HG03103 (cell line): ENCODE measurements around the gene ARRDC2.
"Not testable (repeated sequence)": the region's sequence is repeated elsewhere in the genome, so short reads cannot be mapped to it uniquely, and the experiment has no call there.

Experiments
- ATAC-seq: cut with Tn5 transposase; IDR thresholded peaks from one replicate; pipeline ENCODE4 v1.9.1; 2021; ENCODE audit warnings: low read depth; ENCODE audit not compliant: unreplicated experiment

The ARRDC2 gene

DNA sequence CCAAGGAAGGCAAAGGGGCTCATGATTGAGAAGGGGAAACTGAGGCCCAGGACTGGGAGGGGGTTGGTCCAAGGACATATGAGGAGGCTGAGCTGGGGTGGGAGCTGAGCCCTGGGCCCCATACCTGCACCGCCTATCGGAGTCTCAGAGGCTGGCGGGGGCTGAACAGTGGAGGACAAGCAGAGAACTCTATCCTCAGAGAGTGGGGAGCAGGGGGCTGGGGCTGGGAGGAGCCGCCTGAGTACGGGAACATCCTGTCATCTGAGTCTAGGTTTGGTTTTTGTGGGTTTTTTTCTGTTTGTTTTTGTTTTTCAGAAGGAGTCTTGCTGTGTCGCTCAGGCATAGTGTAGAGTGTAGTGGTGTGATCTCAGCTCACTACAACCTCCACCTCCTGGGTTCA lies 6.2 kb downstream of the ARRDC2 start:
- ATAC-seq: no peak

DNA sequence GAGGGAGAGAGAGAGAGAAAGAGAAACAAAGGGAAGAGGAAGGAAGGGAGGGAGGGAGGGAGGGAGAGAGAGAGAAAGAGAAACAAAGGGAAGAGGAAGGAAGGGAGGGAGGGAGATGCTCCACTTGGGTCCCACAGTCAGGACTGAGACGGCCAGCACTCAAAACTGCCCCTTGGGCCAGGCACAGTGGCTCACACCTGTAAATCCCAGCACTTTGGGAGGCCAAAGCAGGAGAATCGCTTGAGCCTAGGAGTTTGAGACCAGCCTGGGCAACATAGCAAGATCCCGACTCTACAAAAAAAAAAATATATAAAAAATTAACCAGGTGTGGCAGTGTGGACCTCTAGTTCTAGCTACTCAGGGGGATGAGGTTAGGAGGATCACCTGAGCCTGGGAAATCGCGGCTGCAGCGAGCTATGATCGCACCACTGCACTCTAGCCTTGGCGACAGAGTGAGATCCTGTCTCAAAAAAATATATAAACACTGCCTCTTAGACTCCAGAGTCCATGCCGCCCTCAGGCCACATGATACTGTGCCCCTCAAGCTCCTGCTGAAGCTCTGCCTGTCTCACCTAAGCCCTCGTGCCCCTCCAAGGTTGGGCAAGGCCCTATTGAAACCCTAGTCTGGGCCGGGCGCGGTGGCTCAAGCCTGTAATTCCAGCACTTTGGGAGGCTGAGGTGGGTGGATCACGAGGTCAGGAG lies 8.4 kb downstream of the ARRDC2 start:
- ATAC-seq: no peak

- ATAC-seq: no peak
Observed at GRCh38 chr19:18017275-18018083, 9.5 kb downstream of the ARRDC2 start.

DNA sequence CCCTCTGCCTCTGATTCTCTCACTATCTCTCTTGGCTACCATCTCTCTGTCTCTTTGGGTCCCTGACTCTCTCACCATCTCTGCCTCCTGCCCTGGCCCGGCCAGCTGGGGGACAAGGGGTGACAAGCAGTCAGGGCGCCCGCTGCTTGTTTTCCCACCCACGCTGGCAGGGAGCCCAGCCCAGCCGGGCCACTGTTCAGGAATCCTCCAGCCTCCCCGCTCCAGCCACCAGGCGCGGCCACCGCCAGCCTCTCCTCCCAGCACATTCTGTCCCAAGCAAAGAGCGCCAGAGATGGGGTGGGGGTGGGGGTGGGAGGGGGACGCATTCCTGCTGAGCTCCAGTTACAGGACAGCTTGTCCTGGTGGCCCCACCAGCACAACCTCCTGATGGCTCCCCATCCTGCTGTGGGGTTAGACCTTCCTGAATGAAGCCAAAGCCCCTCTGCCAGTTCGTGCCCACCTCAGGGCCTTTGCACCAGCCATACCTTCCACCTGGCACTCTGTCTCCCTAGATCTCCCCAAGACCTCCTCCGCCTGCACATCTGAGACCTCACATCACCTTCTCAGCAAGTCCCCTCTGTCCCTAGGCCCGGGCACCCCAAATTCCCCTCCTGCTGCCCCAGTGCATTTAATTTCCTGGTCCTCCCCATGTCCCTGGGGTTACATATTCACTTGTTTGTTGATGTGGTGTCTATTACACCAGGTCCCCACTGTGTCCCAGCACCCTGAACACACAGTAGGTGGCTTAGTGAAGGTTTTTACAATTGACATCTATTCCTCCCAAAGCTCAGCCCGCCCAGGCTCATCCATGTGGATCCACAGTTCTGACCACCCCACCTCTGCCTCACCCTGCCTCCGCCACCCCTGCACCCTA lies 12.5 kb downstream of the ARRDC2 start:
- ATAC-seq: no peak

GRCh38 chr19:18021121-18021755 lies 13.3 kb downstream of the ARRDC2 start:
- ATAC-seq: no peak

DNA sequence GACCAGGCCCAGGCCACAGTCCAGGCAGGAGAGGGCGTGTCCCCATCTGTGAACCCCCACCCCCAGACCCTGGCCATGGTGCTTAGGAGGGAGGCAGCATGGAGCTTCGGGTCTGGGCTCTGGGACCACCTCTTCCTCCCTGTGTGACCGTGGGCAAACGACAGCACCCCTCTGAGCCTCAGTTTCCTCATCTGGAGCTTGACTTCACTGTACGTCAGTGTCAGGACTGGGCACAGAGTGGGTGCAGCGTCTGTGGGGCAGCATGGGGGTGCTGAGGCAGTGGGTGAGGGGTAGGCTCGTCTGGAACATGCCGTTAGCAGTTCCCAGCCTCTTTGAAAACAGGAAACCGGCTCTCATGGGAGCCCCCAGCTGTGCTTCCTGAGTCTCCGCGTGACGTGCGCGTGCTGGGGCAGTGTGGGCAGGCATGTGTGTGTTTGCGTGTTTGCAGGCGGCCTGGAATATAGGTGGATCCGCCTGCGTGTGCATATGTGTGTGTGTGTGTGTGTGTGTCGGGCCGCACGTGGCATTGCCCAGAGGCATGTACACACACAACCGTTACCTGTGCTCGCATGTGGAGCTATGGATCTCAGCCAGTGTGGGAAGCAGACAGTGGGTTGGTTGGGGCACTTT lies 15.8 kb downstream of the ARRDC2 start:
- no peak for ATAC-seq

DNA sequence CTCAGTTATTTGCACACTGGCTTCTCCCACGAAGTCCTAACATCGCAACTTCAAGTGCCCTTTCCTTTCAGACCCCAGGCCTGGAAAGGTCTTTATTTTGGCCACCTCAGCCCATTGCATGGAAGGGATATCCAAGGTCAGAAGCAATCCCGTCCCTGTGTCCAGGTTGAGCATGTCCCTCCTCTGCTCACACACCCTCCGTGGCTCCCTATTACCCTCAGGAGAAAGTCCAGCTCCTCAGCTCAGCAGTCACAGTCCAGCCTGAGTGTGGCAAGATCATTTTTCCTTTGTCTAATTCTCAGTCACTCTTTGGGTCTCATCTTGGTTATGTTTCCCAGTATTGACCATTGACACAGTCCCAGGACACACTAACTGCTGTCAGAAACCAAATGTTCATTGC lies 19.2 kb downstream of the ARRDC2 start:
- no peak for ATAC-seq

DNA sequence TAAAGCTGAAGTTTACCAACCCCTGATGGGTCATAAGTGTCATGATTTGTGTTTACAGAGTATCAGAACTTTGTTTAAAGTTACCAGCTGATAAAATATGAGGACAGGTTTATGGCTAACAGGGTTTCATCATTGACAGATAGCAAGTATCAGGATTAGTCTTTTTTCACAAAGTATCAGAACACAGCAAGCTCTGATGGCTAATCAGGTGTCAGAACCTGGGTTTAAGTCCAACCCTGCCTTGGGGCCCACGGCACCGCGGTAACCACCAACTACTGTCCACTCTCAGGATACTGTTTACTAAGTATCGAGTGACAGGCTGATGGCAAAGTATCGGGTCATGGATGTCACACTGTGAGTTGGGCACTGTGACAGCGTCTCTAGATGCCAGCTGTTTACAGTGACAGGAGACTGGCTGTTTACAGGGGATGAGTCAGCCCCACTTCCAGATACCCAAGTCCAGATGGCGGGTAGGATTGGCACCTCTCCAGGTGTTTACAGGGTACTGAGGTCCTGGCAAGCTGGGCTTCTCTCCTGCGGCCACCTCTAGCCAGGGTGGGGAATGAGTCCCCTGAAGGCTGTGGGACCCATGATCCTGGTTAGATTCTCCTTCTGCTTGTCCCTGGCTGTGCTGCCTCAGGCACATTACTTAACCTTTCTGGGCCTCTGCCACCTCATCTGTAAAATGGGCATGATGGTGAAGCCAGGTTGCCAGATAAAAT lies 21.8 kb downstream of the ARRDC2 start:
- no peak for ATAC-seq

GRCh38 chr19:18031401-18031800 lies 23.4 kb downstream of the ARRDC2 start:
- not testable (repeated sequence) for ATAC-seq

DNA sequence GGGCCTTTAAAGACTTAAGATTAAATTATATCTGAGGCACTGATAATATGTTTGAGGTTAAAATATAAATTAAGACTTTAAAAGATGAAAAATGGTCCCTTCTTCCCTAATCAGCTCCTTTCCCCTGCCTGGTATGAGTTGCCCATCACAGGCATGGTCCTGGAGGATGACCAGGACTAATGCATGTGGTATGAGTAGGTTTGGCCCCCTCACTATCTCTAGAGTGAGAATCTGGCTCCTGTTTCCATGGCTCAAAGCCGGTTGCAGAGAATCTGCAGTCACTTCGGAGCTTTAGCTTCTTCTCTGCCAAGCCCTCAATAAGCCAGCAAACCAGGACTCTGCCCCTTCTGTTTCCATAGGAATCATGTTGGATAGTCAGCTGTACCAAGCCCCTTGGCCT lies 24.1 kb downstream of the ARRDC2 start:
- ATAC-seq: not testable (repeated sequence)

DNA sequence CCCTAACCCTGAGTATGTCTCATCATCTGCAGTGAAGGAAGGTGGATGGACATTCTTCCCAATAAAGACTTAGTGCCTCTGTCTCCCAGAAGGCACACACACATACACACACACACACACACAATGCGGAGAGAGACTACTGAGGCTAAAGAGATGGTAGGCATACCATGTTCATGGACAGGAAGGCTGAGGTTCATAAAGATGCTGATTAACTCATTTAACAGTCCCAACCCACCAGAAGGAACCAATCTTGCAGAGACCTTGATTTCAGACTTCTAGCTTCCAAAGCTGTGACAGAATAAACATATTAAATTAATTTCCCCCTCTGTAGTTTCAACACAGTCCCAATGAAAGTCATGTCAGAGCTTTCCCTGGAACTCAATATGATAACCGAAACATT lies 33.1 kb downstream of the ARRDC2 start:
- no peak for ATAC-seq

DNA sequence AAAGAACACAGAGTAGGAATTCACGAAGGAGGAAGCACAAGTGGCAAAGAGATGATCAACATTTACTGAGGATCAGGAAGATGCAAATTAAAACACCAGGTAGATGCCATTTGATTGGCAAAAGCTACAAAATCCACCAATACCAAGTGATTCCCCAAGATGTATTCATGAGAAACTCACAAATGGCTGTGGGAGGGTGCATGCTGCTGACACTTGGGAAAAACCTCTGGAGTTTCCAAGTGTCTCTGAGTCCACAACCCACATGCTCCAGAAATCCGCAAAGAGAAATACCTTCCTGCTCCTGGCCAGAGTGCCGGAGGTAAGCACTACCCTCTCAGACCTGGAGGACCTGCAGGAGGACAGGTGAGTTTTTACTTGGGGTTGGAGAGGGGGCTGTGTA lies 35.7 kb downstream of the ARRDC2 start:
- ATAC-seq: no peak

GRCh38 chr19:18044825-18045304 lies 36.9 kb downstream of the ARRDC2 start:
- ATAC-seq: peak; percentile 69

DNA sequence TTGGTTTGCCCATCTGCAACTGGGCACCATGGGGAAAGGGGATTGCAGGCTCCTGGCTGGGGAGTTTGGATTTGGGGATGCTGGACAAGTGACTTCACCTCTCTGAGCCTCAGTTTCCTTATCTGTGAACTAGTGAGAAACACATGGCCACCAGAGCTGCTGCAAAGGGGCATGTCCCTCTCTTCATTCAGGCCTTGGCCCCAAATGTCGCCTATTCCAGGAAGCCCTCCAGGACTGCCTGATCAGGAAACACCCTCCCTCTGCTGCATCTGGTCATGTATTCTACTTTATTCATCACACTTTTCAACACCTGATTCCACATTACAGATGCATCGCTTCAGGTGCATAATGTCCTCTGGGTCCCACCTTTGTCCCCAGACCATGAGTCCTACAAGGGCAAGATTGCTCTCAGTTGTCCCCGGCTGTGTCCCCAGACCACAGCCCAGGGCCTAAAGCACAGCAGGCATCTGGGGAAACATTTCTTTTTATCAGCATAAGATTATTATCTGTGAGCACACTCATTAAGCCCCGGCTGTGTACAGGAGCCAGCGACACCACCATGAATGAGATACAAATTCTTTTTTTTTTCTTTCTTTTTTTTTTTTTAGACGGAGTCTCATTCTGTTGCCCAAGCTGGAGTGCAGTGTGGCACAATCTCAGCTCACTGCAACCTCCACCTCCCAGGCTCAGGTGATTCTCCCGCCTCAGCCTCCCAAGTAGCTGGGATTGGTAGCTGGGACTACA lies 37.5 kb downstream of the ARRDC2 start:
- no peak for ATAC-seq

DNA sequence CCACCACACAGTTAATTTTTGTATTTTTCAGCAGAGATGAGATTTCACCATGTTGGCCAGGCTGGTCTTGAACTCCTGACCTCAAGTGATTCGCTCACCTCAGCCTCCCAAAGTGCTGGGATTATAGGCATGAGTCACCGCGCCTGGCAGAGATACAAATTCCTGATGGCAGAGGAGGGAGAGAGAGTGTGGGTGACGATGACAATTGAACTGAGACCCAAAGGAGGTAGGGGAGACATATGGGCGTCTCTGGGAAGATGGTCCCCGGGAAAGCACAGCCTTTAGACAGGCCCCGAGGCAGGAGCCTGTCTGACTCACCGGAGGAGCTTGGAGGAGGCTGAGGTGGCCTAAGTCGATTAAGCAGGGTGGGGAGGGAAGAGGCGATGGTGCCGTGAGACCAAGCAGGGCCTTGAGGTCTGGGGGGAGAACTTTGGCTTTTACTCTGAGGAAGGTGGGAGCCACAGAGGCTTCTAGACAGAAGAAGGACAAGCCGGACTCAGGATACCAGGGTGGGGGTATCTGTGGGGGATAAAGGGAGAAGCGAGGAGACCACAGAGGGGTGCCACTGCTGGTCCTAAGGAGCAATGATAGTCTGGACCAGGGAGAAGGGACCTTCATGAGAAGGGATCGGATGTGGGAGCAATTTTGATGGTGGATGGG lies 38.2 kb downstream of the ARRDC2 start:
- ATAC-seq: no peak

GRCh38 chr19:18049385-18049784 lies 41.4 kb downstream of the ARRDC2 start:
- no peak for ATAC-seq

DNA sequence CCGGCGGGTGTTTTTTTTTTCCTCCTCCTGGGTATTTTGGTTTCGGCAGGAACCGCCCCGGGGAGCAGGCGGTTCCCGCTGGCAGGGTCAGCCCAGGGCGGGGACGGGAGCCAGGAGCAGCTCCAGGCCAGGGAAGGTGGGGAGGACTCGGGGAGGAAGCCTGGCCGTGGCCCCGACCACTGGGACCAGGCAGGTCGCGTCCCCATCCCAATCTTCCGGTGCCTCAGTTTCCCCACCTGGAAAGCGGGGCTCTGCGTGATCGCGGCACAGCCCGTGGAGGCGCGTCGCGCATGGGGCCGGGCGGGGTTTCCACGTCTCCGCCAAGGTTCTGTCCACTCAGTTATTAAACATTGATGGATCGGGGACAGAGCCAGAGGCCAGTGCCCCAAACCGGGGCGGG lies 43.9 kb downstream of the ARRDC2 start:
- ATAC-seq: no peak

GRCh38 chr19:18053576-18054219 lies 45.7 kb downstream of the ARRDC2 start:
- no peak for ATAC-seq
